SIG-M5 (cell line): Measurements from ENCODE around the gene INSC.
A peak's percentile ranks its signal among the peaks of the same experiment; 100 is the strongest.

Experiments used
- DNase-seq: peaks from one replicate; lab custom pipeline; 2025; lab: John Stamatoyannopoulos, UW

Gene INSC

DNA sequence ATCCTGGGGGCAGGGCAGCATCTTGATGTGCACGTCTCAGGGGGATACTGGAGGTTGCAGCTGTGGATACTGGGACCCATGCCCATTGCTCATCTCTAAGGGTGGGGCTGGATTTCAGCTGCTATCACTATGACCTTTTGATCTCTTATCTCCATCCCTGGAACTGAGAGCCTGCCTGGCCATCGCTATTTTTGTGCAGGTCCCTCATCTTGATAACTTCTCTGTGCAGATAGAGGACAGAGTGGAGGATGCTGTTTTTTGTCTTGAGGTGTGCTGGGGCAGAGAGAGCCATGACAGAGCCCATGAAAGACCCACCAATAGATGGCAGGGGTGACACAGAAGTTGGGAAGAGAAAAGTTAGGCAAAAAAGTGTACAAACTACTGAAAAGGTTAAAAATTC, 5.1 kb upstream of the INSC start:
- no peak for DNase-seq

DNA sequence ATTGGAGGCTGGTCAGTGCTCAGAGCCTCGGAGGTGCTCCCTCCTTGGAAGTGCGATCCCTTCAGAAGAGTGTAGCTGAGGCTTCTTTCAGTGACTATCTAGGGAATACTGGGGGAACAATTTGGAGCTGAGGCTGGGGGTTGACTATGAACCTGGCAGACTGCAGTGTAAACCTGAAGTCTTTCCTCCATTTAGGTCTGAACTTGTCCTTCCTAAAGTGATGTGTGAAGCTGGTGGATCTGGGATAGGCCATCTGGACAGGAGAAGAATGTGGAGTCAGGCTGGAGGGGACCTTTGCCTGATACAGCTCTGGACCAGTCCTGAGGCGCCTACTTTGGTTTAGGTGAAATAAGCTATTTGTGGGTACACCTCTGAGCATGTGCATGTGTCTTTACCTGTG, 3.5 kb upstream of the INSC start:
- no peak for DNase-seq

DNA sequence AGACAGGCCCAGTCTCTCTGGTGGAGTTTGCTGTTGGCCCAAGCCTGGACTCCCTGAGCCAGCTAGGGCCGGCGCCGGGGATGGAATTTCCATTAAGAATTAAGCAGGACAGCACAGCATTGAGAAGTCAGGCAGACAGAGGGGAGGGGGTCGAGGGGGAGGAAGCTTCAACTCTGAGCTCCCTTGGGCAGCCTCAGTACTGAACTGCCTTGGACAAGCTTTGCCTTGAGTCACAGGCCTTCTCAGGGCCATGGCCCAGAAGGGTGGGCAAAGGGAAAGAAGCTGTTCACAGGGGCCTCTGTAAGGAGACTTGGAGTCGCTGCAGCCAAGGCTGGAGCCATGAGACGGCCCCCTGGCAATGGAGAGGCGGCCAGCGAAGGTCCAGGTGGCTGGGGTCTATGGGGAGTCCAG, 2.6 kb upstream of the INSC start:
- no peak for DNase-seq

DNA sequence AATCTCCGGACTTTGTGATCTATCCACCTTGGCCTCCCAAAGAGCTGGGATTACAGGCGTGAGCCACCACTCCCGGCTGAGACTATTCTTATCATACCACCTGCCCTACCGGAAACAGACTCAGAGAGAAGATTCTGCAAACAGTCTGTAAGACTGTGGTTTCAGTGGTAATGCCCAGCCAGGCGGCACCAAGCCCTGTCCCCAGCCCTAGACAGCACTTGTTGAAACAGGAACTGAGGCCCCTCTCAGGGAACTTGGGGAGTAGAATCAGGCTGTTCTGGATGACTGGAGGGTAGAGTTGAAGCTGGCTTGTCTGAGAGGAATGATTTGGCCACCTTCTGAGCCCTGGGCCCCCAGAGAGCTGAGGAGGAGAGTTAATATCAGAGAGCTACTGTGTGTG, 1.3 kb upstream of the INSC start:
- peak; percentile 34 for DNase-seq

DNA sequence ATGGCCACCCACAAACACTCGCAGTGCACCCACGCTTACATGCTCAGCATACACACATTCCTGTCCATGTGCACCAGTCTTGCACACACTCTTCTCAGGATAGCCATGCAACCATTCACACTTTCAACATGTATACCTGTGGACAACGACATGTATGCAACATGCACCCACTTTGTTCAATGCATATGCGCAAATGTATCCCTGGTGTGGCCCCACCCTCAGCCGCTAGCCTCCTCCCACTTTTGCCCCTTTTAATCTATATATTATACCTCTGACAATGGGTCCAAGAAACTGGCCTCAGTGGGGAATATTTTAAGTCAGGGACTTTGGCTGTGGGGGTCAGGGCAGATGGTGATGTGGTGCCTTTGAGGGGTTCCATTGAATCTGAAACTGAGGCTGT, 963 bp downstream of the INSC start:
- no peak for DNase-seq

DNA sequence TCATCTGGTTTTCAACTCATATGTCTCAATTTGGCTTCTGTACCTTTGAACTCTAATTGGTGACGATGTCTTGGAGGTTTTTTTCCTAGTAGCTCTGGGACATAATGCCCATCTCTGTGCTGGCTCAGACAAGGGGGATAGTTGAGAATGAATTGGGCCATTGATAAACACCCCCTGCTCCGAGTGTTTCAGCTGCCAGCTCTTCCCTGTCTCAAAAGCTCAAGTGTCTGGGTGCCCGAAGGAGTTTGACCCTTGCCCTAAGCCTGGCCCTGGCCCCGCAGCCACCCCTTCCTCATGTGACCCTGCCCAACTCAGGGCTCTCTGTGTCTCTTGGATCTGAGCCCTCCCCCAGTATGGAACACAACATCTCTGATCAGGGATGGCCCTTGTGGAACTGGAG, 3.0 kb downstream of the INSC start:
- DNase-seq, result no peak

DNA sequence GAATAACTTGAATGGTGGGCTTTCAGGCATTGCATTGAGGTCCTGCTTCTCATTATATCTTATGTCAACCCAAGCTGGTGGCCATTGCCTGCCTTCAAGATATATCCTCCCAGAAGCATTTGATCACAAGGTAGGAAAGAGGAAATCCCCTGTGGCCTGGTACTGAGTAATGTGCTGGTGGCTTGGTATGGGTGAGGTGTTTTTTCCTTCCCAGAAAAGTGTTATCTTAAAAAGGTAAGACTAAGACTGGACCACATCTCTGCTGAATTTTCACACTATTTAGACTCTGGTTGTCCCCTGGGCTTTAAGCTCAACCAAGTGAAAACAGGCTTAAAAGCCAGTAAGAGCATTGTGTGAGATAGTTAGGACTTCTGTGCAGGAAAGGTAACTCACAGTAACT, 3.7 kb downstream of the INSC start:
- no peak for DNase-seq

DNA sequence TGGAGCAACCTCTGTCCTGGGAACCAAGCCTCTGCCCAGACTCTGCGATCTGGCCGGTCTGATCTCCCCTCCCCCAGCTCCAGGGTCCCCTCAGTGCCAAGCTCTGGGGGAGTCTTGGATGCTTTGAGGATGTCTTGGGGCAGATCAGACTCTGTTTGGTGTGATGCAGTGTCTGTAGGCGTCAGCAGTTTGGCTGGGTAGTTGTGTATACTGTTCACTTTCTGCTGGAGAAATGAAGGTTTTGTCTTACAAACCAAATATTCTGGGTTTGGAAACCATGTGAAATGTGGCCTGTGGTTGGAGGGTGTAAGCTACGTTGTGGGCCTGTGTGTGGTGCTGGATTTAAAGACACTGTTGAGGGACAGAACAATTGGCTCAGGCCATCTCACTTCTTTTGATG, 4.6 kb downstream of the INSC start:
- no peak for DNase-seq

DNA sequence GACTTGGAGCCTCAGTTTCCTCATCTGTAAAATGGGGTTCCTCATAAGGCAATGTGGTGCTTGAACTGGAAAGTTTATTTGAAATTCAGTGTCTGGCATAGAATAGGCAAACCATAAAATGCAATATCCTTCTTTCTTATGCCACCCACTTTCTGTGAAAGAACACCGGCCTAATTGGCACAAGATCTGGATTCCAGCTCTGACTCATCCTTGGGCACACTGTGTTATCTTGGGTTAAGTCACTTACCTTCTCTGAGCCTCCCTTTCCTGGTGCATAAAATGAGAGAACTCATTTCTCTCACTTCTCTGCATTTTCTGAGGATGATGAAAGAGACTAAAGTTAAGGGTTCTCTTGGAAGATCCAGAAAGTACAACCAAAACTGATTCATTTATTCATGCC, 5.1 kb downstream of the INSC start:
- DNase-seq, result no peak

DNA sequence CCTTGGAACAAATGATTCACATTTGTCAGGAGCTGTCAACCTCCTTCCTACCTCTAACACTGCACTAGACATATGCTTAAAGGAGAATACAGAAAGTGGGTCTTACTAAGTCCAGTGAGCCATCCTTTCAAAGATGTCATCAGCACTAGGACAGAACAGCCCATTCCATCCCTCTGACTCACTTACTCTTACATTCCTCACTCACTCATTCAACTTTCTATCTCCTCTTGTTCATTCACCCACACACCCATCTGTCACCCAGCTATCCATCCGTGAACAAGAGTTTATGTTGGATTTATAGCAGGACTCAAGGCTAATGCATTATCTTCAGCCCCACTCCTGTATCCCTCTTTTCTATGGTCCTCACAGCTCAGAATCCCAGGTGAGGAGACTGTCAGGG, 9.1 kb downstream of the INSC start:
- DNase-seq, result no peak

DNA sequence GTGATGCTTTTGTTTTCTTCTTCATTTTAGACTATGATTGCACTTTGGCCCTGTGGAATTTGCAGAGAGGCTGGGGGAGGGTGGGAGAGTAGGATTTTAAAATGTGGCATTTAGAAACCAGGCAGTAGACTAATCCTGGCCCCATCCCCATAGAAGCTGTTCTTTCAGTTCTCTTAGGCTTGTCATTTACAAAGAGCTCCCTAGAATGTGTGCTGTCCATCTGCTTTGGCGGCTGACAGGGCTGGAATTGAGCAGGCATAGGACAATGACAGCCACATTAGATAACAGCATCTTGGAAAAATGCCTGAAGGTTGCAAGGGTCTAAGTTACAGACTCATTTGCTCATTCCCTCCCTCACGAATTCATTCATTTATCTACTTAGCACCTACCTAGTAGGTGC, 9.8 kb downstream of the INSC start:
- no peak for DNase-seq

DNA sequence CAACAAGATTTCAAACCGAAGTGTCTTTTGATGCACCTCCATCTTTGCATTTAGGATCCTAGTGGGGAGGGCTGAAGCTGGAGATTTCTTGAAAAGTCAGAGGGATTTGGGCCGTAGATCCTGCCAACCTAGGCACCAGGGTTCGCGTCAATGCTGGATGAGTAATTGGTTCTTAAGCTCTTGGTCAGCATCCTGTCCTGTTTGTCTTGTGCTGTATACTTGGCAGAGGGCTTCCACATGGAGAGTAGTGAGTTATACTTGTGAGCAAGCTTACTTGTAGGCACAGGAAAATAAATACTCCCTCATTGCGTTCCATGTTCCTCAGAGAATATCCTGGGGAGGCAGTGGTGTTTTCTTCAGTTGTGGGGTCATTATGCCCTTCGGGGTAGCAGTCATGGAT, 12.6 kb downstream of the INSC start:
- DNase-seq, result no peak

DNA sequence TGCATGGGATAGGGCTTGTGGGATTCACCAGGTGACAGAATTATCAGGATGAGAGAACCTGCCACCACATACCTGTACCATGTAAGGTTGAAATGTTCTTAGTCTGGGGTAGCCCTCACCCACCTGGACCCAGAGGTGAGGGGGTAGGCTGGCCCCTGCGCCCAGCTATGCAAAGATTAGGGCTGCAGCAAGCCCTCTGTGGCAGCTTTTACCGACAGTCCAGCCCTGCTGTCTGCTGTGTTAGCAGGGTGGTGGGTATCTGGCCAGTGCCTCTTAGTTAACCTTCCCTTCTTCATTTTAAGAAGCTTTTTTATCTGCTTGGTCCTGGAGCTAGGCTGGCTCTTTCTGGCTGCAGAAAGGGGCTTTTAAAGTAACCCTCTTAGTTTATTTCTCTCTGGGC, 13.9 kb downstream of the INSC start:
- no peak for DNase-seq

DNA sequence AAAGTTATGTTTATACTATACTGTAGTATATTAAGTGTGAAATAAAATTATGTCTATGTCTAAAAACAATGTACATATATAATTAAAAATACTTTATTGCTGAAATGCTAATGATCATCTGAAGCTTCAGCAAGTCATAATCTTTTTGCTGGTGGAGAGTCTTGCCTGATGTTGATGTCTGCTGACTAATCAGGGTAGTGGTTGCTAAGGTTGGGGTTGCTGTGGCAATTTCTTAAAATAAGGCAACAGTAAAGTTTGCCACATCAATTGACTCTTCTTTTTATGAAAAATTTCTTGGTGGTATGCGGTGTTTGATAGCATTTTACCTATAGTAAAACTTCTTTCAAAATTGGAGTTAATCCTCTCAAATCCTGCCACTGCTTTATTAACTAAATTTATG, 21.4 kb downstream of the INSC start:
- no peak for DNase-seq

DNA sequence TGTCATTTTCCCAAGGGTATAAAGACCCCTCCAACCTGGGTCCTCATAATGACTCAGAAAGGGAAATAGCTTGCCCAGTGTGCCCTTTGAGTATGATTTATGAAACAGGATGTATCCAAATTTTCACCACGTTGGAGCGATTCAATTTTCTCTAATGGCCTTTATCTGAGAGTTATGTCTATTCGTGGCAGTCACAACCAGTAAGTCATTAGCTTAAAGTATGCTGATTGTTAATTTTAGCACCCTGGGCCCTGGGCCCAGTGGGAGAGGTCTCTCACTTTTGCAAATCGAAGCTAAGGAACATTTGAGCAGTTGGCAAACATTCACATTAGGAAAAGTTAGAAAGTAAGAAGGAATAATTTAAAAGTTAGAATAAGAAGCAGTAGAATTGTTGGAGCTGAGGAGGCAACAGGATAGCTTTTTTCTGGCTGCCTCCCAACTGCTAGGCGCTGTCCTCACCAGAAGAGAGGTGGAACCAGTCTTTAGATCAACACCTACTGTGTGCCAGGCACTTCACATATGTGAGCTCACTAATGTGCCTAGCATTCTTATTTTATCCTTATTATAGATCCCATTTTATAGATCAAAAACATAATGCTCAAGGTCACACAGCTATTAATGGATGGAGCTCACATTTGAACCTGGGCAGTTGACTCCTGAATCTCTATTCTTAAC, 24.5 kb downstream of the INSC start:
- no peak for DNase-seq

DNA sequence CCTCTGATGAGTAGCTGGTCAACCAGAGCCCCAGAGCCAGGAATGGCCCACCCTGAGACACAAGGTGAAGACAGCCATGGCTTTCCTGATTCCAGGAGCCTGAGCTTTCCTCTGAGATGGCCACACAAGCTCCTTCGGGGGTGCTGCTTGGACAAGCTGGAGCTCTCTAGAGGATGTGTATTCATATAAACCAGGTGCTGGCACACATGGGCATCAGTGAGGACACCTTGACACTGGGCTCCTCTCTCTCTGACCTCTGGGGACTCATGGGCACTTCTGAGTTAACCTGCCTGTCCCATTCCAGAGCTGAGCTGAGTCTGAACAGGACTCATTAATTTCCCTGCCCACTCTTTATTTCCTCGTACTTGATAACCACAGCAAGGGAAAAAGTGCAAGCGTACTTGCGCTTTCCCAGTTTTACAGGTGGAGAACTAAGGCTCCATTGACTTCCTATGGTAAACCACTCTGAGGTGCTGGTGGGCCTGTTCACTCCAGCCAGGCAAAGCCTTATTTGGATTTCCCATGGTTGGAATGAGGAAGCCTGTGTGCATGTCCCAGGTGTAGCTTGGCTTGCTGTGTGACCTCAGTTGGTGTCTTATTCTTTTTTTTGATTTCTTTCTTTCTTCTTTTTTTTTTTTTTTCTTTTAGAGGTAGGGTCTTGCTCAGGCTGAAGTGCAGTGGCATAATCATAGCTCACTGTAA, 25.4 kb downstream of the INSC start:
- DNase-seq, result no peak

DNA sequence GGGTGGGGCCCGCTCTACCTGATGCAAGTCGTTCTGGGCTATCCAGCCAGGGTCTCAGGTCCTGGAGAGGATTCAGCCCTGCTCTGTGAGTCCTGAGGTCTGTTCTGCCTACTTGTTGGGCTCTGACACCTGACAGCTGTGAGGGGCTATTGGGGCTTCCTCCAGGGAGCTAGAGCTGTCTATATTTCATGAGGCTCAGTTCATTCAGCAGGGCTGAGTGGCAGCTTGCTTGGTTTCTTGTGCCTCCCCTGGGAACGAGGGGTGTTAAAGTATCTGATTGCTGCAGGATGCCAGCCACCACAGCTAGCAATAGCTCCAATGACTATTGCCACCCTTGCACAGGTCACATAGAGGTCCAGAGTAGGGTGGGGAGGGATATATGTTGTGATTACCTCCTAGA, 26.7 kb downstream of the INSC start:
- no peak for DNase-seq

DNA sequence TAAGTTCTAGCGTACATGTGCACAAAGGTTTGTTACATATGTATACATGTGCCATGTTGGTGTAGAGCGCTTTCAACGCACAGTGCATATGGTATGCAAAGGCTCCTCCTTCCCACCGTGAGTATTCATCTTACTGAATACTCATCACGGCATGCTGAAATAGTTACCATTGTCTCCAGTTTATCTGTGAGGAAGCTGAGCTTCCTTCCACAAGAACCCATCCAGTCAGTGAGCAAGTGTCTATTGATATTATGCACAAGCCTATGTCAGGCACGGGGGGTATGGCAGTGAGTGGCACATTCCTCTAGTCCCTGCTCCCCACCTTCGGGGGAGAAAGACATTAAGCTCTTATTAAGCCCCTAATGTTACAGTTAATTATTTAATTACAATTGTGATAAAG, 28.1 kb downstream of the INSC start:
- no peak for DNase-seq

DNA sequence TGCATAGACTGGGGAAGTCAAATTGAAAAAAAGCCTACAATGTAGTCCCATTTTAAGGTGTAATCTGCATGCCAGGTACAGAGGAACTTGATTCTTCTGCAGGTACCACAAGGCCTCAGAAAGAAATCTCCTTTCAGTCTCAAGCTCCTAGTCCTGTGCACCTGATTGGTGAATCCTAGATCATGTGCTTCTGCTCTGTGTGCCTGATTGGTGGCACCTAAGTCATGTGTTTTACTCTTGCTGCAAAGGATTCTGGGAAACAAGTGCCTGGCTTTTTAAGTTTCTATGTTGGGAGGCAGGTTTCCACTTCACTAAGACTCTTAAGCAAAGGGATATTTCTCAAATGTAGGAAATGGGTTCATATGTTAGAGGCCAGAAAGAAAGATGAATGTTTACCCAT, 29.1 kb downstream of the INSC start:
- no peak for DNase-seq

DNA sequence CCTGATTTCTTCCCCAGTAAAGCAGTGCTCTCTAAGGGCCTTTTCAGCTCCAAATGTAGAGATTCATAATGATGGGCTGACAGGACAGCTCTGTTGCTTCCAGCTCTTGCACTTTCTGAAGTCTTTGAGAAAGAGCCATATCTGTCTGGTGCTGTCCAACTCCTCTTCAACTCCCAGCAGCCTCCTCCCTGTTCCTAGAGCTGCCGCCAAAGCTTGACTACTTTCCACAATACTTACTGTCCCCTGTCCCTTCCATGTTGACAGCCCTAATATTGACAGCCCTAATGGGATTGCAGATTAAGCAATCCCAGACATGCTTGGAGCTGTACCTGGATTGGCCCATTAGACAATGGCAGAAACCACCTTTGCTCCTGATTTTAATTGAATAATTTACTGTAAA, 29.6 kb downstream of the INSC start:
- no peak for DNase-seq

DNA sequence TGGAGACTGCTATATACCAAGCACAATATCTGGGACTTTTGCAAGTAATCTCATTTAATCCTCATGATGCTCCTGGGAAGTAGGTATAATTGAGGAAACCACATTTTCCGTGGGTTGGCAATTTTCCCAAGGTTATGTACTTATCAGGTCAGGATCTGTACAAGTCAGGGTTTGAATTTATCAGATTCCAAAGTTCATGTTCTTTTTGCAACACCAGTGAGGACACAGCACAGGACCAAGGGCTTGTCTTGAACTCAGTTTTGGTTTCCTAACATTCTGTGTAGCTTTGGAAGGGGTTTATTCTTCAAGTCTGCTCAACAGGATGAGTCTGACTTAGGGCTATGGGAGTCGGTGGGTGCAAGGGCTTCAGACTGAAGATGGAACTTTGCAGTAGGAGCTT, 30.4 kb downstream of the INSC start:
- DNase-seq, result no peak

DNA sequence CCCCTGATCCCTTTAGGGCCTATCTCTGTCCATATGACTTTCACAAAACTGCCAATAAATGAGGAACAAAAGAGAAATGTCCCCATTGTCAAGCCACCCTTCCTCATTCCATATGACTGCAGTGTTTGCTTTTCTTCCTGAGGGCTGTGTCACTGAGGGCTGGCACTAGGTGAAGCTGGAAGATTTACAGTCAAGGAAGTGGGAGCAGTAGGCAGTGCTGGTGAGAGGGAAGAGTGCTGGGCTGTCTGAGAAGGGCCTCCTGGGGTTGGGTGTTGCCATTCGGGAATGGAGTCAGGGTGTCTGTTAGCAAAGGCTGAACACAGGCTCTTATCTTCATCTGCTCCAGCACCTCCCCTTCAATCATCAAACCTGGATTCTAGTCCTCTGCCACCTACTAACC, 30.9 kb downstream of the INSC start:
- DNase-seq, result no peak

DNA sequence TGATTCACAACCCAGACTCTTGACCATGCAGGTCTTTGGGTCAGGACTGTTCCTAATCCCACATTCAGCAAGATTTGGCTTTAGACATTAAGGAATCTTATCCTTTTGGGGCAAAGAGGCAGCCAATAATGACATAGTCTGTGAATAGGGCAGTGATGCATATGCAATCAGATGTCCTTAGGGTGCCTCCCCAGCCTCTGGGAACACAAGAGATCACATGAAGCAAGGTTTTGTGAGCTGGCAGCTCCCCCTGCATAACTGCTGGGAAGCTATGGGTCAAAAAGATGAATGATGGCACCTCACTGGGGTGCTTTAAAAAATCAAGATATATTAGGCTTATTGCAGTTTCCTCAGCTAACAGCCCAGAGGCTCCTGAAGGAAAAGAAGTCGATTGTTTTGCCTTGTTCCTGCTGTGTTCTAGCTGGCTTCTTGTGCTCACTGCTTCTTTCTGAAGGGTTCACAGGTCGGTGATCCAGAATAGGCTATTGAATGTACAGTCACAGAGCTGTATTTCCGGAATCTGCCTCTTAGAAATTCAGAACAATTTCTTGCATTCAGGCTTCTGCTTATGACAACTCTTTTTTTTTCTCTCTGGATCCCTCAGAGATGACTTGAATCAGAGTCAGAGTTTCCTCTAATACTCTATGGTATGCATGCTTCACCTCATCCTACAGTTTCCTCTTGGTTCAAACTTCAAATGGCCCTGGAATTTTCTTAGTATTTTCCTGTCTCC, 31.7 kb downstream of the INSC start:
- no peak for DNase-seq

DNA sequence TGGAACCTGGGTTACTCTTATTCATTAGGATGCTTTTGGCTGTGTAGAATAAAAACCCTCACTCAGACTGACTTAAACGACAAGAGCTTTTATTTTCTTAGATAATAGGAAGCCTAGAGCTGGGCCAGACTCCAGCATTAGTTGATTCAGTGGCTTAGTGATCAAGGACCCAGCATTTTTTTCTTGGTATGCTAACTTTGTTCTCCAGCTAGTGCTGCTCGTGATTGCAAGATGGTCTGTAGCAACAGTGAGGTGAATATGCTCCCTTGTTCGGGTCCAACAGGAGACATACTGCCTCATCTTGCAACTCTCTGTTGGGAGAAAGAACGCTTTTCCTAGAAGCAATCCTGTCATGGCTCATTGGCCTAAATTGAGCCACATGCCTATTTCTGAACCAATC, 33.4 kb downstream of the INSC start:
- no peak for DNase-seq
